CD14-positive monocyte (primary cell): Measurements from ENCODE around the gene TMX4. TPM values are rescaled to one million over a fixed set of nuclear protein-coding genes. Genes with fewer than 3 reads are reported as not detected.
"Not testable (repeated sequence)": the region's sequence is repeated elsewhere in the genome, so short reads cannot be mapped to it uniquely, and the experiment has no call there.

Source experiments
- DNase-seq, 3 donors: peaks; one replicate each; pipeline ENCODE4 v3.0.0-alpha.2; 2011 to 2022
- H2AFZ ChIP-seq: 2 replicates; pipeline ENCODE4 v1.6.0; 2012; ENCODE audit warnings: mild to moderate bottlenecking, low read depth, low read length, inconsistent platforms; ENCODE audit not compliant: insufficient read depth, poor library complexity, severe bottlenecking
- H3K27ac ChIP-seq, 2 donors: 1 replicate in 1 of 2; 2 replicates in 1 of 2; pipeline ENCODE4 v1.5.1; 2012 to 2013; ENCODE audit warnings: low read length in 2 of 2, control low read depth in 1 of 2, inconsistent platforms in 1 of 2, low read depth in 1 of 2, mild to moderate bottlenecking in 1 of 2
- H3K27me3 ChIP-seq, 2 donors: one replicate each; pipeline versions ENCODE4 v1.6.0 to v1.6.1; 2011 to 2013; ENCODE audit warnings: low read length in 2 of 2; ENCODE audit not compliant: control insufficient read depth in 2 of 2, insufficient read depth in 2 of 2
- H3K36me3 ChIP-seq, 2 donors: replicated peaks in 1 of 2; 1 replicate in 1 of 2; 2 replicates in 1 of 2; pipeline versions ENCODE4 v1.5.1 to v1.6.1; 2012 to 2013; ENCODE audit warnings: low read length in 2 of 2, control low read depth in 1 of 2, inconsistent platforms in 1 of 2, mild to moderate bottlenecking in 1 of 2; ENCODE audit not compliant: insufficient read depth in 2 of 2, control insufficient read depth in 1 of 2
- H3K4me1 ChIP-seq, 2 donors: 1 replicate in 1 of 2; 2 replicates in 1 of 2; pipeline versions ENCODE4 v1.5.1 to v1.6.1; 2012 to 2013; ENCODE audit warnings: low read length in 2 of 2, control low read depth in 1 of 2, inconsistent platforms in 1 of 2, mild to moderate bottlenecking in 1 of 2, moderate library complexity in 1 of 2; ENCODE audit not compliant: insufficient read depth in 2 of 2, control insufficient read depth in 1 of 2
- H3K4me2 ChIP-seq: replicated peaks from 2 replicates; pipeline ENCODE3; 2012; ENCODE audit warnings: low read length, moderate library complexity, mild to moderate bottlenecking; ENCODE audit not compliant: poor library complexity, severe bottlenecking; ENCODE audit errors: extremely low read depth
- H3K4me3 ChIP-seq, 3 experiments: fragments of 200-600 bp in 1 of 3; sonication (generic) in 1 of 3; replicated peaks in 1 of 3; 1 replicate in 2 of 3; 2 replicates in 1 of 3; pipeline ENCODE4 v1.5.1; 2011 to 2013; ENCODE audit warnings: low read length in 3 of 3, mild to moderate bottlenecking in 3 of 3, control low read depth in 2 of 3, low read depth in 2 of 3, inconsistent platforms in 1 of 3, moderate library complexity in 1 of 3
- H3K79me2 ChIP-seq: 2 replicates; pipeline ENCODE4 v1.6.0; 2012; ENCODE audit warnings: mild to moderate bottlenecking, control low read depth, inconsistent platforms, low read length, moderate library complexity; ENCODE audit not compliant: insufficient read depth
- H3K9ac ChIP-seq: 2 replicates; pipeline ENCODE4 v1.6.0; 2017; ENCODE audit warnings: low read length, mild to moderate bottlenecking; ENCODE audit not compliant: insufficient read depth, poor library complexity, severe bottlenecking
- H3K9me3 ChIP-seq, 2 donors: replicated peaks in 1 of 2; 1 replicate in 1 of 2; 2 replicates in 1 of 2; pipeline versions ENCODE4 v1.5.1 to v1.6.1; 2012 to 2013; ENCODE audit warnings: low read length in 2 of 2, control low read depth in 1 of 2; ENCODE audit not compliant: control insufficient read depth in 1 of 2, insufficient read depth in 1 of 2
- H4K20me1 ChIP-seq: 2 replicates; pipeline ENCODE4 v1.6.0; 2012; ENCODE audit warnings: mild to moderate bottlenecking, low read length, control low read depth, moderate library complexity; ENCODE audit not compliant: insufficient read depth
- H3K27ac Mint-ChIP-seq, 7 donors: one replicate each; pipeline ENCODE4 v1.8.0; 2020; ENCODE audit warnings: mild to moderate bottlenecking in 7 of 7, mixed read lengths in 7 of 7, moderate library complexity in 6 of 7, inconsistent platforms in 2 of 7
- H3K27me3 Mint-ChIP-seq, 3 donors: one replicate each; pipeline ENCODE4 v1.8.0; 2021 to 2022; ENCODE audit warnings: low read depth in 3 of 3, mild to moderate bottlenecking in 3 of 3, mixed read lengths in 3 of 3, moderate library complexity in 3 of 3, inconsistent platforms in 1 of 3
- H3K36me3 Mint-ChIP-seq, 2 donors: one replicate each; pipeline ENCODE4 v1.8.0; 2020; ENCODE audit warnings: mixed read lengths in 2 of 2, inconsistent platforms in 1 of 2, mild to moderate bottlenecking in 1 of 2
- H3K4me1 Mint-ChIP-seq: one replicate; pipeline ENCODE4 v1.8.0; 2020; ENCODE audit warnings: mild to moderate bottlenecking, mixed read lengths
- H3K4me3 Mint-ChIP-seq, 2 donors: one replicate each; pipeline ENCODE4 v1.8.0; 2020; ENCODE audit warnings: mild to moderate bottlenecking in 2 of 2, mixed read lengths in 2 of 2, moderate library complexity in 1 of 2
- H3K9me3 Mint-ChIP-seq, 7 donors: one replicate each; pipeline ENCODE4 v1.8.0; 2020 to 2022; ENCODE audit warnings: mixed read lengths in 7 of 7, mild to moderate bottlenecking in 6 of 7, moderate library complexity in 6 of 7, inconsistent platforms in 2 of 7
- CTCF ChIP-seq: fragments of 200-600 bp; IDR thresholded peaks from one replicate; pipeline ENCODE4 v1.8.0; 2022; ENCODE audit warnings: antibody characterized with exemption, mild to moderate bottlenecking
- WGBS: methylation state at CpG from one replicate; pipeline ENCODE4 v1.1.5; 2013; ENCODE audit warnings: missing lambda C conversion rate; ENCODE audit not compliant: insufficient coverage; 5-methylcytosine and 5-hydroxymethylcytosine counted together
- intact Hi-C, 2 donors: fragments of 100-400 bp; cut with micrococcal nuclease; formaldehyde crosslinking; loops; one replicate each; pipeline versions ENCODE4 v1.15.0 to v1.15.1; 2023
- polyA plus RNA-seq, 3 donors: library from polyadenylated mRNA; depleted of rRNA in 1 of 3; unstranded in 2 of 3; stranded (reverse) in 1 of 3; fragments of 300-500 nt in 2 of 3; fragments of >200 nt in 1 of 3; fragmentation: Illumina TruSeq in 2 of 3; gene quantifications; 1 replicate in 2 of 3; 2 replicates in 1 of 3; pipeline ENCODE4 v1.2.3, GENCODE V29; 2012 to 2021

TMX4 gene
- polyA plus RNA-seq, 3 donors = 12.1 to 67.9 (median 55.2) TPM

DNA sequence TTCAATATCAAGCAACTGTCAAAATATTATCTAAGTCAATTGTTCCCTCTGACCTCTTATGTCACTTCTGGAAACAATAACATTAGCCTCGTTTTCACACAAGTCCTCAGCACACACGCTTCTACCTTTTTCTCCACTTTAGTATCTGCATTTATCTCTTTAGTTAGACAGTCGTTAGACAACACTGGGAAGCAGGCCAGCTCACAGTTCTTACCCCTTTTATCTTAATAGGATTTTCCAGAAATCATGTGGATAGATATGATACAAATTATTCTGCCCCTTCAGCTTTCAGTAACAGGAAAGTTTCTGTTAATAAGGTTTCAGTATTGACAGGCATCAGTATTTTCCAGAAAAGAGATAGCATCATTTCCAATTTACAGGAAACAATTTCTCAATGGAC, 53.4 kb downstream of the TMX4 start:
- no peak overlapping the region for H2AFZ ChIP-seq
- no peak overlapping the region for H3K4me3 Mint-ChIP-seq
- no peak for DNase-seq
- intact Hi-C loops = no loop called here
- H3K79me2 ChIP-seq = no peaks in the 10 kb centered on the region
- H3K27ac Mint-ChIP-seq = no peak overlapping the region
- no peaks in the 10 kb centered on the region for H3K9me3 ChIP-seq
- H3K4me1 Mint-ChIP-seq = no peaks in the 10 kb centered on the region
- no peaks in the 10 kb centered on the region for H4K20me1 ChIP-seq
- H3K9ac ChIP-seq = no peak overlapping the region
- no peak overlapping the region for H3K27ac ChIP-seq
- no peaks in the 10 kb centered on the region for H3K4me1 ChIP-seq
- no peaks in the 10 kb centered on the region for H3K9me3 Mint-ChIP-seq
- H3K27me3 ChIP-seq = peaks cover 0 to 2% of the 10 kb centered on the region in 2 donors
- no peaks in the 10 kb centered on the region for H3K36me3 ChIP-seq
- H3K4me3 ChIP-seq = no peak overlapping the region
- no peak overlapping the region for H3K4me2 ChIP-seq
- no peak for TF ChIP-seq CTCF
- 81% methylated on average over 2 of the region's 3 CpGs for WGBS
- H3K27me3 Mint-ChIP-seq = peaks cover 0 to 4% (median 4%) of the 10 kb centered on the region in 3 donors
- no peaks in the 10 kb centered on the region for H3K36me3 Mint-ChIP-seq

DNA sequence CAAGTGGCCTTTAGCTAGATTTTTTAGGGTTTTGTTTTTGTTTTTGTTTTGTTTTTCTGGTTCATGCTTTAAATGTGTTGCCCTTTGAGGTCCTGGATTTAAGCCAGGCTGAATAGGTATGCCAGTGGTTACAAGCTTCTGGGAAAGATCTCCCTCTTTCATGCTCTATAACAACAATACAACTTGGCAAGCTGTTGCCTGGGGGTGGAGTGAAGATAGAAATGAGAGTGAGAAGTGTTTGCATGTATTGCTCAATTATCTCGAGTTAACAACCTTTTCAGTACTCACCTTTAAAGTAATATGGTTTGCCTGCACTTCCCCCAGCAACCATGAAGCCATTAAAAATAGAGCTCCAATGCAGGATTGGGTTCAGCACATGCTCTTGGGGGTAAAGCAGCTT, 60.1 kb downstream of the TMX4 start:
- Histone ChIP-seq H3K9ac (no peak overlapping the region), H3K4me2 (no peak overlapping the region), H3K79me2 (no peaks in the 10 kb centered on the region), H3K4me1 (no peaks in the 10 kb centered on the region), H3K36me3 (no peaks in the 10 kb centered on the region), H2AFZ (no peak overlapping the region), H3K9me3 (peaks cover 0 to 5% of the 10 kb centered on the region in 2 donors), H4K20me1 (no peaks in the 10 kb centered on the region), H3K4me3 (no peak overlapping the region), H3K27ac (no peak overlapping the region), H3K27me3 (no peaks in the 10 kb centered on the region)
- Mint-ChIP-seq H3K27me3 (peaks cover 0 to 3% (median 1%) of the 10 kb centered on the region in 3 donors), H3K27ac (no peak overlapping the region), H3K9me3 (peaks cover 5 to 18% (median 14%) of the 10 kb centered on the region in 7 donors), H3K4me3 (no peak overlapping the region), H3K36me3 (no peaks in the 10 kb centered on the region), H3K4me1 (no peaks in the 10 kb centered on the region)
- TF ChIP-seq CTCF = no peak
- intact Hi-C loops = no loop called here
- WGBS = no CpG with 5 or more reads among the region's 1 CpG
- no peak for DNase-seq

GRCh38 chr20:7956561-7956960, 63.0 kb downstream of the TMX4 start:
- H3K27me3 Mint-ChIP-seq, H3K4me1 Mint-ChIP-seq, H3K9me3 ChIP-seq, H3K4me1 ChIP-seq, H3K27me3 ChIP-seq, H3K4me3 ChIP-seq, H4K20me1 ChIP-seq, H3K4me2 ChIP-seq, H3K36me3 Mint-ChIP-seq, H3K4me3 Mint-ChIP-seq, H2AFZ ChIP-seq, DNase-seq, H3K9ac ChIP-seq, H3K36me3 ChIP-seq, H3K79me2 ChIP-seq, H3K27ac Mint-ChIP-seq, H3K27ac ChIP-seq, intact Hi-C loops: not testable (repeated sequence)
- H3K9me3 Mint-ChIP-seq = peaks cover 8 to 32% (median 18%) of the 10 kb centered on the region in 7 donors
- WGBS = 87% methylated on average over 3 of the region's 9 CpGs
